ENCODE data around the gene BRD4.

DNA sequence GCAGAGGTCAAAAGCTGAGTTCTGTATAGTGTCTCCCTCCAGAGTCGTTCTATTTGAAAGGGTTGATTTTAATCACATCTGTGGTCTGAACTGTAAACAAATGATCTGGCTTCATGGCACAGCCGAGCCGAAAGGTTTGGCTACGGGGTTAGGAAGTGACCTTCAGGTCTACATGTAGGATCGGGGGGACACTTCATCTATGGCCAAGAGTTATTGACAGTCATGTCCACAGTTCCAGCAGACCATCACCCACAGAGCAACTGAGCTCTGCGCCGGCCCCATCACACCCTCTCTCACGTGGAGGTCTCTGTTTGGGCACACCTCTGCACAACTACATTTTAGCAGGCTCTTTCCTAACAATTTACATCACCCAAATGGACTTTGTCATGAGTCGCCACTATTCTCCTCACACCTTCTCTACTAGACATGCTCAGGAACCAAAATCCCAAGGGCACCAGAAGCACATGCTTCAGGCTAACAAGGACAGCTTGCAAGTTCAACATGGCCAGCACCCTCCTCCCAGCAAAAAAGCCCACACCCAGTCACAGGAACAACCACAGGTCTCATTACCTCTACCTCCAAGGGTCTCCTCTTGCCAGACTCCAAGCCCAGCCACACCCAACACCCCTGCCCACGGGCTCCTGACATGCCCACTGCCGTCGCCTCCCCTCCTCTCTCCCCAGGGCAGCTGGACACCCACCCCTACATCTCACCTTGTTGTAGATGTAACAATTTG is 64.0 kb downstream of the BRD4 start:
- TF ChIP-seq, protein P1, sequence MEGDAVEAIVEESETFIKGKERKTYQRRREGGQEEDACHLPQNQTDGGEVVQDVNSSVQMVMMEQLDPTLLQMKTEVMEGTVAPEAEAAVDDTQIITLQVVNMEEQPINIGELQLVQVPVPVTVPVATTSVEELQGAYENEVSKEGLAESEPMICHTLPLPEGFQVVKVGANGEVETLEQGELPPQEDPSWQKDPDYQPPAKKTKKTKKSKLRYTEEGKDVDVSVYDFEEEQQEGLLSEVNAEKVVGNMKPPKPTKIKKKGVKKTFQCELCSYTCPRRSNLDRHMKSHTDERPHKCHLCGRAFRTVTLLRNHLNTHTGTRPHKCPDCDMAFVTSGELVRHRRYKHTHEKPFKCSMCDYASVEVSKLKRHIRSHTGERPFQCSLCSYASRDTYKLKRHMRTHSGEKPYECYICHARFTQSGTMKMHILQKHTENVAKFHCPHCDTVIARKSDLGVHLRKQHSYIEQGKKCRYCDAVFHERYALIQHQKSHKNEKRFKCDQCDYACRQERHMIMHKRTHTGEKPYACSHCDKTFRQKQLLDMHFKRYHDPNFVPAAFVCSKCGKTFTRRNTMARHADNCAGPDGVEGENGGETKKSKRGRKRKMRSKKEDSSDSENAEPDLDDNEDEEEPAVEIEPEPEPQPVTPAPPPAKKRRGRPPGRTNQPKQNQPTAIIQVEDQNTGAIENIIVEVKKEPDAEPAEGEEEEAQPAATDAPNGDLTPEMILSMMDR (IDR thresholded peaks at IDR 0.05): no peak
- TF ChIP-seq POLR2AphosphoS5 (IDR thresholded peaks at IDR 0.05) (no peak), POLR2A (IDR thresholded peaks at IDR 0.05) (no peak)

Data from upper lobe of left lung (tissue), 4 donors.